Ovary (tissue), 9 donors: ENCODE results near the gene SYTL3. TPM values are rescaled to one million over a fixed set of nuclear protein-coding genes. Genes with fewer than 3 reads are reported as not detected.
A peak's percentile ranks its signal among the peaks of the same experiment; 100 is the strongest.

Experiments used
- DNase-seq, 5 donors: peaks; one replicate each; pipeline ENCODE4 v3.0.0-alpha.2; 2019 to 2020
- H3K27ac ChIP-seq, 2 donors: fragments of 200-600 bp; one replicate each; pipeline versions ENCODE4 v1.5.1 to v1.8.0; 2019 to 2022
- H3K27me3 ChIP-seq: fragments of 200-600 bp; one replicate; pipeline ENCODE4 v1.8.0; 2022
- H3K36me3 ChIP-seq: fragments of 200-600 bp; sonication (generic); one replicate; pipeline ENCODE4 v1.5.1; 2019
- H3K4me1 ChIP-seq: one replicate; pipeline ENCODE4 v1.8.1; 2013; ENCODE audit warnings: mild to moderate bottlenecking, moderate library complexity; ENCODE audit not compliant: insufficient read depth
- H3K4me3 ChIP-seq: fragments of 200-600 bp; sonication (generic); one replicate; pipeline ENCODE4 v1.5.1; 2017
- H3K9me3 ChIP-seq, 2 donors: fragments of 200-600 bp in 1 of 2; sonication (generic) in 1 of 2; one replicate each; pipeline versions ENCODE4 v1.5.1 to v1.8.1; 2013 to 2019; ENCODE audit warnings: mild to moderate bottlenecking in 1 of 2, moderate library complexity in 1 of 2
- CTCF ChIP-seq, 3 donors: fragments of 450-650 bp in 2 of 3; fragments of 200-600 bp in 1 of 3; IDR thresholded peaks; one replicate each; pipeline versions ENCODE4 v1.5.1 to v1.8.0; 2016 to 2022; ENCODE audit warnings: antibody characterized with exemption in 3 of 3, mild to moderate bottlenecking in 1 of 3
- EP300 ChIP-seq: sonication (generic); formaldehyde crosslinking; IDR thresholded peaks from one replicate; pipeline ENCODE4 v1.6.1; 2017; ENCODE audit warnings: antibody characterized with exemption
- POLR2A ChIP-seq: fragments of 450-650 bp; IDR thresholded peaks from one replicate; pipeline ENCODE4 v1.6.1; 2017; ENCODE audit warnings: antibody characterized with exemption, mild to moderate bottlenecking, moderate library complexity
- whole genome bisulfite sequencing, 3 donors: extraction: QIAGEN DNeasy Blood & Tissue Kit in 1 of 3; methylation state at CpG; one replicate each; pipeline versions ENCODE4 v1.1.5 to v1.1.7; 2013 to 2017; 5-methylcytosine and 5-hydroxymethylcytosine counted together
- intact Hi-C, 4 donors: fragments of 100-400 bp; cut with DNase I; formaldehyde crosslinking; loops; one replicate each; pipeline versions ENCODE4 v1.11.0 to v1.15.1; 2022 to 2023
- polyA plus RNA-seq, 2 donors: library from polyadenylated mRNA; stranded (reverse); fragments of 200-250 nt in 1 of 2; fragments of 350-450 nt in 1 of 2; fragmentation: Illumina TruSeq in 1 of 2; extraction: RNeasy Lipid Tissue Mini Kit (QIAGEN cat#74804) in 1 of 2; gene quantifications; one replicate each; pipeline ENCODE4 v1.2.3, GENCODE V29; 2013 to 2014
- total RNA-seq, 7 donors: library from RNA; depleted of rRNA in 2 of 7; stranded (reverse); fragments of >200 nt in 2 of 7; fragmentation: NEBNext Ultra II Directional in 3 of 7; extraction: Animal tissue kit (Norgen Biotek cat#: 25700) in 3 of 7; gene quantifications; one replicate each; pipeline versions ENCODE4 v1.1.0 to v1.2.4, GENCODE V29; 2016 to 2023
- donor health status: DM: no; HTN: no; CAD: no; lungs with moderate emphysema.
- donor health status: DM: no; HTN: no; CAD: no.
- donor health status: Bipolar disorder and iron deficiency.
- donor health status: DM: yes; HTN: yes; CAD: no.
- donor health status: DM: no; HTN: no; CAD: no.
- donor health status: DM: yes; HTN: yes; CAD: no.

SYTL3 gene
- total and polyA plus RNA-seq, 9 donors: 1.7 to 7.8 (median 2.5) TPM

- no peak for DNase-seq
- intact Hi-C loops: loop anchor here in 1 of 4 donors (10.0 kb wide), 1 partner anchor 126 kb away; no protein-coding TSS in a partner anchor
- 40 to 54% (median 45%) methylated on average over 10 of the region's 10 CpGs for WGBS, 3 donors
- Histone ChIP-seq H3K27ac (no peak overlapping the region), H3K36me3 (no peaks in the 10 kb centered on the region), H3K27me3 (no peaks in the 10 kb centered on the region), H3K4me1 (peaks cover 3% of the 10 kb centered on the region), H3K4me3 (no peak overlapping the region), H3K9me3 (no peaks in the 10 kb centered on the region)
- TF ChIP-seq CTCF (IDR thresholded peaks at IDR 0.05) (no peak), POLR2A (no peak), EP300 (no peak)
Observed at GRCh38 chr6:158660333-158660754, 10.5 kb downstream of the SYTL3 start.

- Histone ChIP-seq H3K27me3 (no peaks in the 10 kb centered on the region), H3K36me3 (no peaks in the 10 kb centered on the region), H3K27ac (no peak overlapping the region), H3K4me1 (peaks cover 3% of the 10 kb centered on the region), H3K9me3 (no peaks in the 10 kb centered on the region), H3K4me3 (no peak overlapping the region)
- no peak for DNase-seq
- intact Hi-C loops: loop anchor here in 1 of 4 donors (10.0 kb wide), 1 partner anchor 126 kb away; no protein-coding TSS in a partner anchor
- no peak for TF ChIP-seq POLR2A
- WGBS, 3 donors: 88 to 100% (median 96%) methylated on average over 3 of the region's 3 CpGs
Observed at GRCh38 chr6:158661156-158661685, 11.4 kb downstream of the SYTL3 start.

- no peaks in the 10 kb centered on the region for H3K9me3 ChIP-seq
- intact Hi-C loops: loop anchor here in 1 of 4 donors (10.0 kb wide), 1 partner anchor 128 kb away; no protein-coding TSS in a partner anchor
- peaks cover 3% of the 10 kb centered on the region for H3K4me1 ChIP-seq
- DNase-seq: no peak
- 19 to 37% (median 29%) methylated on average over 3 of the region's 3 CpGs for WGBS, 3 donors
- no peaks in the 10 kb centered on the region for H3K36me3 ChIP-seq
- H3K4me3 ChIP-seq: peak overlapping the region; percentile 16
- H3K27ac ChIP-seq: peak overlapping the region in 1 of 2 donors; percentile 48
- no peak for TF ChIP-seq EP300
- H3K27me3 ChIP-seq: no peaks in the 10 kb centered on the region
Observed at GRCh38 chr6:158662607-158662953, 12.7 kb downstream of the SYTL3 start.

- intact Hi-C loops: loop anchor here in 1 of 4 donors (10.0 kb wide), 1 partner anchor 128 kb away; no protein-coding TSS in a partner anchor
- H3K9me3 ChIP-seq: no peaks in the 10 kb centered on the region
- peaks cover 3% of the 10 kb centered on the region for H3K4me1 ChIP-seq
- peak overlapping the region in 1 of 2 donors; percentile 48 for H3K27ac ChIP-seq
- 11 to 19% (median 16%) methylated on average over 27 of the region's 27 CpGs for WGBS, 3 donors
- no peak for TF ChIP-seq EP300
- TF ChIP-seq CTCF (IDR thresholded peaks at IDR 0.05): no peak
- no peak for TF ChIP-seq POLR2A
- peak in 2 of 5 donors; percentile 46 to 56 for DNase-seq
- no peaks in the 10 kb centered on the region for H3K36me3 ChIP-seq
- peak overlapping the region; percentile 16 for H3K4me3 ChIP-seq
- no peaks in the 10 kb centered on the region for H3K27me3 ChIP-seq
Observed at GRCh38 chr6:158662954-158663624, 13.2 kb downstream of the SYTL3 start.

- no peak for DNase-seq
- intact Hi-C loops: loop anchor here in 1 of 4 donors (10.0 kb wide), 1 partner anchor 129 kb away; no protein-coding TSS in a partner anchor
- 22 to 30% (median 27%) methylated on average over 11 of the region's 11 CpGs for WGBS, 3 donors
- Histone ChIP-seq H3K27ac (peak overlapping the region in 1 of 2 donors; percentile 48), H3K36me3 (no peaks in the 10 kb centered on the region), H3K27me3 (no peaks in the 10 kb centered on the region), H3K4me3 (peak overlapping the region; percentile 16), H3K4me1 (peaks cover 3% of the 10 kb centered on the region), H3K9me3 (no peaks in the 10 kb centered on the region)
- TF ChIP-seq EP300 (no peak), CTCF (IDR thresholded peaks at IDR 0.05) (no peak), POLR2A (no peak)
Observed at GRCh38 chr6:158663625-158664165, 13.8 kb downstream of the SYTL3 start.
